Right lobe of liver (tissue), 6 donors: ENCODE results near the gene SAMD9L. TPM values are rescaled to one million over a fixed set of nuclear protein-coding genes. Genes with fewer than 3 reads are reported as not detected.
A peak's percentile ranks its signal among the peaks of the same experiment; 100 is the strongest.

ENCODE experiments used
- ATAC-seq, 4 donors: fragments of 200-7000 bp; cut with Tn5 transposase; one replicate each; pipeline ENCODE4 v1.9.1; 2020; ENCODE audit warnings: mild to moderate bottlenecking in 4 of 4, moderate library complexity in 4 of 4
- DNase-seq, 3 donors: peaks; one replicate each; pipeline ENCODE4 v3.0.0-alpha.2; 2020
- H3K27ac ChIP-seq, 3 donors: fragments of 200-600 bp; one replicate each; pipeline ENCODE4 v1.8.0; 2022
- H3K27me3 ChIP-seq, 2 donors: fragments of 200-600 bp; one replicate each; pipeline ENCODE4 v1.8.0; 2022
- H3K36me3 ChIP-seq, 4 donors: fragments of 200-600 bp; sonication (generic) in 1 of 4; one replicate each; pipeline versions ENCODE4 v1.5.1 to v1.8.0; 2017 to 2022; ENCODE audit warnings: control low read depth in 1 of 4
- H3K4me1 ChIP-seq, 4 donors: fragments of 200-600 bp; sonication (generic) in 1 of 4; one replicate each; pipeline versions ENCODE4 v1.5.1 to v1.8.0; 2017 to 2022; ENCODE audit warnings: control low read depth in 1 of 4
- H3K4me3 ChIP-seq, 3 donors: fragments of 200-600 bp; one replicate each; pipeline ENCODE4 v1.8.0; 2022
- H3K9me3 ChIP-seq, 4 donors: fragments of 200-600 bp; sonication (generic) in 1 of 4; one replicate each; pipeline versions ENCODE4 v1.5.1 to v1.8.0; 2017 to 2022; ENCODE audit warnings: control low read depth in 1 of 4
- POLR2A ChIP-seq: fragments of 450-650 bp; IDR thresholded peaks from one replicate; pipeline ENCODE4 v1.6.1; 2017; ENCODE audit warnings: antibody characterized with exemption, mild to moderate bottlenecking
- WGBS: methylation state at CpG from one replicate; pipeline ENCODE4 v1.1.6; 2018; ENCODE audit warnings: low coverage, low lambda C conversion rate; ENCODE audit not compliant: insufficient coverage; ENCODE audit errors: missing lambda C conversion rate; 5-methylcytosine and 5-hydroxymethylcytosine counted together
- intact Hi-C, 2 donors: fragments of 100-400 bp; cut with DNase I; formaldehyde crosslinking; loops; one replicate each; pipeline versions ENCODE4 v1.11.2 to v1.14.1; 2022
- total RNA-seq, 6 experiments: library from RNA; depleted of rRNA in 2 of 6; stranded (reverse); fragments of >200 nt in 2 of 6; fragmentation: NEBNext Ultra II Directional in 3 of 6; extraction: Animal tissue kit (Norgen Biotek cat#: 25700) in 3 of 6; gene quantifications; one replicate each; pipeline versions ENCODE4 v1.1.0 to v1.2.4, GENCODE V29; 2016 to 2023
- TF ChIP-seq, protein P1 (sequence below), 4 donors: fragments of 200-600 bp in 3 of 4; fragments of 450-650 bp in 1 of 4; IDR thresholded peaks; one replicate each; pipeline versions ENCODE4 v1.5.1 to v1.8.0; 2016 to 2022; ENCODE audit warnings: antibody characterized with exemption in 4 of 4, mild to moderate bottlenecking in 2 of 4
- donor health status: DM: no; HTN: yes; CAD: no.
- donor health status: DM: no; HTN: no; CAD: no.
- donor health status: DM: no; HTN: no; CAD: no.
- donor health status: DM: no; HTN: yes; CAD: no.
- donor health status: DM: no; HTN: yes; CAD: no.

The SAMD9L gene
- total RNA-seq, 6 experiments from 2014 or later = 0.64 to 5.1 (median 3.1) TPM

DNA sequence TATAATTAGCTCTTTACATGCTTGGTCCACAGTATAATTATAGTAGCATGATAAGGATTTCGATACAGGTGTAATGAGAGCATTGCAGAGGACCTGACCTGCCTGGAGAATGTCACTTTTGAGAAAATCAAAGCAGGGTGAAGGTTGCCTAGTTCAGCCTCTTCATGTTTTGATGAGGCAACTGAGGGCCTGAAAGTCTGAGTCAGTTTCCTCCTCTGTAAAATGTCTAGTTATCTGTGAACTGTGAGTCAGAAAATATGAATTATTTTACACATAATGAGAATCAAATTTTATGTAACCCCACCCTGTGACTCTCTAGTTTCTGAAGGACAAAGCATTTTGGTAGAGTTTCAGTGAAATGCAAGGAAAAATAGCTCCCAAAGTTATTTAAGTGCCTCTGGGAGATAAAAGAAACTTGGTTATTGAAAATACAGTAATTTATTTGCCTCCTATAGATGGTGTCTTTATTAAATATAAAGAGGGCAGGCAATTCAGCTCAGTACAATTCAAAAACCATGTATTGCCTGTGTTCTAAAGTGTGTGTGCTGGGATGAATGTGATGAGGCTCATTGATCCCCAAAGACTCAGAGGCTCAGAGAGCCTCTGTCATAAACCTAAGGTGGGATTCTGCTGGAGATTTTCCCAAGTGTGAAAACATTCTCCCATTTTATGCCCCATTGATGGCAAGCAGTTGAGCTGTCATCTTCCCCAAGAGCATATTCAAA is 37.3 kb upstream of the SAMD9L start:
- Histone ChIP-seq H3K9me3 (no peaks in the 10 kb centered on the region), H3K36me3 (no peaks in the 10 kb centered on the region), H3K4me1 (no peaks in the 10 kb centered on the region), H3K4me3 (no peak overlapping the region), H3K27me3 (no peaks in the 10 kb centered on the region), H3K27ac (no peak overlapping the region)
- TF ChIP-seq POLR2A = no peak
- TF ChIP-seq, protein P1, sequence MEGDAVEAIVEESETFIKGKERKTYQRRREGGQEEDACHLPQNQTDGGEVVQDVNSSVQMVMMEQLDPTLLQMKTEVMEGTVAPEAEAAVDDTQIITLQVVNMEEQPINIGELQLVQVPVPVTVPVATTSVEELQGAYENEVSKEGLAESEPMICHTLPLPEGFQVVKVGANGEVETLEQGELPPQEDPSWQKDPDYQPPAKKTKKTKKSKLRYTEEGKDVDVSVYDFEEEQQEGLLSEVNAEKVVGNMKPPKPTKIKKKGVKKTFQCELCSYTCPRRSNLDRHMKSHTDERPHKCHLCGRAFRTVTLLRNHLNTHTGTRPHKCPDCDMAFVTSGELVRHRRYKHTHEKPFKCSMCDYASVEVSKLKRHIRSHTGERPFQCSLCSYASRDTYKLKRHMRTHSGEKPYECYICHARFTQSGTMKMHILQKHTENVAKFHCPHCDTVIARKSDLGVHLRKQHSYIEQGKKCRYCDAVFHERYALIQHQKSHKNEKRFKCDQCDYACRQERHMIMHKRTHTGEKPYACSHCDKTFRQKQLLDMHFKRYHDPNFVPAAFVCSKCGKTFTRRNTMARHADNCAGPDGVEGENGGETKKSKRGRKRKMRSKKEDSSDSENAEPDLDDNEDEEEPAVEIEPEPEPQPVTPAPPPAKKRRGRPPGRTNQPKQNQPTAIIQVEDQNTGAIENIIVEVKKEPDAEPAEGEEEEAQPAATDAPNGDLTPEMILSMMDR (IDR thresholded peaks at IDR 0.05) = no peak
- DNase-seq (no peak), ATAC-seq (no peak)
- intact Hi-C loops = no loop called here
- 21% methylated on average over 1 of the region's 1 CpG for WGBS

DNA sequence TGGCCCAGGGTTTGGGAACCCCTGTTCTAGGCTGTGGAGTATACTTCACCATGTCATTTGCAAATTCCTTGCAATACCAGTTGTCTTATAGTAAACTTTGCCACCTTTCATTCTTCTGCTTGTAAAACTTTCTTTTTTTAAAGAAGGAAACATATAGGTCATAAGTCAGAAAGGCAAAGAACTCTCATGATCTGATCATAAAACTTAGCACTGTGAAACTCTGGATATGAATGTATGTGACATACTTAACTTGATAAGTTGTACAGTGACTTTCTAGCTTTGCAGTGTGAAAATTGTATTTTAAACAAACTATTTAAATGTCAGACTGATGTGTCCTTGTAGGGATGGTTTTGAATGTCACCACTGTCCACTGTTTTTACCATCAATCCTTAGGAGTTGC is 31.0 kb upstream of the SAMD9L start:
- no peaks in the 10 kb centered on the region for H3K27me3 ChIP-seq
- no peaks in the 10 kb centered on the region for H3K4me1 ChIP-seq
- ATAC-seq (no peak), DNase-seq (no peak)
- intact Hi-C loops = no loop called here
- no peaks in the 10 kb centered on the region for H3K36me3 ChIP-seq
- no peaks in the 10 kb centered on the region for H3K9me3 ChIP-seq
- H3K4me3 ChIP-seq = no peak overlapping the region
- H3K27ac ChIP-seq = no peak overlapping the region
- TF ChIP-seq POLR2A = no peak
- TF ChIP-seq, protein P1 (IDR thresholded peaks at IDR 0.05) = no peak

DNA sequence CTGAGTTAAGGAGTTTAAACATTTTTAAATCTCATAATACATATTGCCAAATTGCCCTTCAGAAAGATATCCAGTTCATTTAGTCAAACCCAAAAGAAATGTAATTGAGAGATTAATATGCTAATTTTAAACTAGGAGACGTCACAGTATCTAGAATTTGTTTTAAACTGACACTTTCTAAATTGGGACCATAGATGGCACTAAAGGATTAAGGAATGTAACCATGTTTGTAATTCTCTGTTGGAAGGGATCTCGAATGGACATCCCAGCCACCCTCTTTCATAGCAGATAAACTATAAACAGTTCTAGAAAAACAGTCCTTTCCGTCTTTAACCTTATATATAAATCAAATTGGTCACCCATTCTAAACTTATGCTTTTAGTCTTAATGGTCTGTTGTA is 30.0 kb upstream of the SAMD9L start:
- Histone ChIP-seq H3K9me3 (no peaks in the 10 kb centered on the region), H3K4me3 (no peak overlapping the region), H3K4me1 (no peaks in the 10 kb centered on the region), H3K27me3 (no peaks in the 10 kb centered on the region), H3K36me3 (no peaks in the 10 kb centered on the region), H3K27ac (no peak overlapping the region)
- TF ChIP-seq, protein P1 (IDR thresholded peaks at IDR 0.05) = peak in 1 of 4 donors; percentile 12
- no peak for TF ChIP-seq POLR2A
- intact Hi-C loops = no loop called here
- peak in 2 of 4 donors; percentile 25 to 26 for ATAC-seq
- no peak for DNase-seq
- WGBS = 8% methylated on average over 3 of the region's 3 CpGs

- intact Hi-C loops = no loop called here
- TF ChIP-seq, protein P1 (IDR thresholded peaks at IDR 0.05) = no peak
- TF ChIP-seq POLR2A = no peak
- DNase-seq (no peak), ATAC-seq (no peak)
- Histone ChIP-seq H3K27ac (no peak overlapping the region), H3K36me3 (no peaks in the 10 kb centered on the region), H3K4me3 (no peak overlapping the region), H3K27me3 (no peaks in the 10 kb centered on the region), H3K4me1 (no peaks in the 10 kb centered on the region), H3K9me3 (no peaks in the 10 kb centered on the region)
- WGBS = 34% methylated on average over 2 of the region's 2 CpGs
Measured at GRCh38 chr7:93176992-93177580, 28.9 kb upstream of the SAMD9L start.
